ENCODE results near the gene TLR8.
"Not testable (repeated sequence)": the region's sequence is repeated elsewhere in the genome, so short reads cannot be mapped to it uniquely, and the experiment has no call there.

TLR8 gene

DNA sequence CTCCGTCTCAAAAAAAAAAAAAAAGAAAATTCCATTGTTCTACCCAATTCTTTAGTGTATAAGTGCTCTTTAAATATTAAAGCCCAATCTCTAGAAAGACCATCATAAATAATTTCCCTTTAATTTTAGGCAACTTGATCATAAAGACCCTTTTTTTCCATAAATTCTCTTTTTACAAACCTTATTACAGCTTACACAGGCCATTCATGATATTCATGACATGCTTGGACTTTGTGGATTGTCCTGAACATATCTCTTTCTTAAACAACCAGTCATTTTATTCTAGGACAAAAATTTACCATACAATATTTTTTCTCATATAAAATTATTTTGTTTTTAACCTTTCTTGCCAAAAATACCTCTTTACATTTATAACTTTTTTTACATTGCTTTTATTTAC lies 30.5 kb downstream of the TLR8 start:
- H3K4me1 ChIP-seq = no peaks in the 10 kb centered on the region
- no peak for DNase-seq
- H3K4me3 ChIP-seq = no peak overlapping the region
- H3K27ac ChIP-seq = no peak overlapping the region
- intact Hi-C loops (cut with DNase I; ENCODE audit: low total_unique reads) = no loop called here
- H3K36me3 ChIP-seq = no peaks in the 10 kb centered on the region
- H3K27me3 ChIP-seq = no peaks in the 10 kb centered on the region
- TF ChIP-seq, protein P1, sequence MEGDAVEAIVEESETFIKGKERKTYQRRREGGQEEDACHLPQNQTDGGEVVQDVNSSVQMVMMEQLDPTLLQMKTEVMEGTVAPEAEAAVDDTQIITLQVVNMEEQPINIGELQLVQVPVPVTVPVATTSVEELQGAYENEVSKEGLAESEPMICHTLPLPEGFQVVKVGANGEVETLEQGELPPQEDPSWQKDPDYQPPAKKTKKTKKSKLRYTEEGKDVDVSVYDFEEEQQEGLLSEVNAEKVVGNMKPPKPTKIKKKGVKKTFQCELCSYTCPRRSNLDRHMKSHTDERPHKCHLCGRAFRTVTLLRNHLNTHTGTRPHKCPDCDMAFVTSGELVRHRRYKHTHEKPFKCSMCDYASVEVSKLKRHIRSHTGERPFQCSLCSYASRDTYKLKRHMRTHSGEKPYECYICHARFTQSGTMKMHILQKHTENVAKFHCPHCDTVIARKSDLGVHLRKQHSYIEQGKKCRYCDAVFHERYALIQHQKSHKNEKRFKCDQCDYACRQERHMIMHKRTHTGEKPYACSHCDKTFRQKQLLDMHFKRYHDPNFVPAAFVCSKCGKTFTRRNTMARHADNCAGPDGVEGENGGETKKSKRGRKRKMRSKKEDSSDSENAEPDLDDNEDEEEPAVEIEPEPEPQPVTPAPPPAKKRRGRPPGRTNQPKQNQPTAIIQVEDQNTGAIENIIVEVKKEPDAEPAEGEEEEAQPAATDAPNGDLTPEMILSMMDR (IDR thresholded peaks at IDR 0.05) = no peak
- H3K9me3 ChIP-seq = no peaks in the 10 kb centered on the region

DNA sequence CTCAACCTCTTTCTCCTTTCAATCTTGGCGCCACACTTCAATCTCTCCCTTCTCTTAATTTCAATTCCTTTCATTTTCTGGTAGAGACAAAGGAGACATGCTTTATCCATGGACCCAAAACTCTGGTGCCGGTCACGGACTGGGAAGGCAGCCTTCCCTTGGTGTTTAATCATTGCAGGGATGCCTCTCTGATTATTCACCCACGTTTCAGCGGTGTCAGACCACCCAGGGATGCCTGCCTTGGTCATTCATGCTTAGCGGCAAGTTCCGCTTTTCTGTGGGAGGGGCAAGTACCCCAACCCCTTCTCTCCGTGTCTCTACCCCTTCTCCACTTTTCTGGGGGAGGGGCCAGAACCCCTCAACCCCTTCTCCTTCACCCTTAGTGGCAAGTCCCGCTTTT lies 34.1 kb downstream of the TLR8 start:
- H3K4me1 ChIP-seq, H3K27ac ChIP-seq, H3K4me3 ChIP-seq, H3K9me3 ChIP-seq, H3K27me3 ChIP-seq, H3K36me3 ChIP-seq, DNase-seq: not testable (repeated sequence)
- intact Hi-C loops (cut with DNase I; ENCODE audit: low total_unique reads) = loop anchor here (10.0 kb wide), 1 partner anchor 704 kb away; no protein-coding TSS in a partner anchor

DNA sequence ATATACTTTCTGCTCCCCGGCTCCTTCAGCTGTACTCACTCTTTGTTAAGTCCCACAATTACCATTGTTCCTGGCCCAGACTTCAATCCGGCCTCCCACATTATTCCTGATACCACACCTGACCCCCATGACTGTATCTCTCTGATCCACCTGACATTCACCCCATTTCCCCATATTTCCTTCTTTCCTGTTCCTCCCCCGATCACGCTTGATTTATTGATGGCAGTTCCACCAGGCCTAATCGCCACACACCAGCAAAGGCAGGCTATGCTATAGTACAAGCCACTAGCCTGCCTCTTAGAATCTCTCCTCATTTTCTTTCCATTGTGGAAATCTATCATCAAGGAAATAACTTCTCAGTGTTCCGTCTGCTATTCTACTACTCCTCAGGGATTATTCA lies 37.2 kb downstream of the TLR8 start:
- not testable (repeated sequence) for H3K4me3 ChIP-seq, H3K27me3 ChIP-seq, H3K27ac ChIP-seq, H3K9me3 ChIP-seq, H3K4me1 ChIP-seq, H3K36me3 ChIP-seq, DNase-seq
- intact Hi-C loops (cut with DNase I; ENCODE audit: low total_unique reads) = loop anchor here (10.0 kb wide), 1 partner anchor 701 kb away; no protein-coding TSS in a partner anchor

DNA sequence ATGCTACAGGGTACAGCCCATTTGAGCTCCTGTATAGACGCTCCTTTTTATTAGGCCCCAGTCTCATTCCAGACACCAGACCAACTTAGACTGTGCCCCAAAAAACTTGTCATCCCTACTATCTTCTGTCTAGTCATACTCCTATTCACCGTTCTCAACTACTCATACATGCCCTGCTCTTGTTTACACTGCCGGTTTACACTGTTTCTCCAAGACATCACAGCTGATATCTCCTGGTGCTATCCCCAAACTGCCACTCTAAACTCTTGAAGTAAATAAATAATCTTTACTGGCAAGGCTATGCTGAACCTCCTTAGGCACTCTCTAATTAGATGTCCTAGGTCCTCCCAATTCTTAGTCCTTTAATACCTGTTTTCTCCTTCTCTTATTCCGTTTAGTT lies 38.0 kb downstream of the TLR8 start:
- intact Hi-C loops (cut with DNase I; ENCODE audit: low total_unique reads) = loop anchor here (10.0 kb wide), 1 partner anchor 700 kb away; no protein-coding TSS in a partner anchor
- not testable (repeated sequence) for DNase-seq, H3K27ac ChIP-seq, H3K4me1 ChIP-seq, H3K27me3 ChIP-seq, H3K9me3 ChIP-seq, H3K36me3 ChIP-seq, H3K4me3 ChIP-seq

DNA sequence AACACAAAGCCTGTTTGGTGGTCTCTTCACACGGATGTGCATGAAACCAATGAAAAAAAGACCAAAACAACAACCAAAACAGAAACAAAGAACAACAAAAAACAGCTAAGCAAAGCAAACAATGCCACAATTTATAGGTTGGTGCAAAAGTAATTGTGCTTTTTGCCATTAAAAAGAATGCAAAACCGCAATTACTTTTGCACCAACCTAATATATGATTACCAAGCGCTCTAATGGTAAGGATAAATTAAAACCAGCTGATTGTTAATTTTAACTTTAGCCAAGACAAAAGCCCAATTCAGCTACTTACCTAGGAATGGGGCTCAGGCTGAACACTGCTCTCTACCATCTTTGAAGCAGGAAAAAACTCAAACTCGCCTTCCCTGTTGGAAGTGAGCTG lies 39.1 kb downstream of the TLR8 start:
- no peak overlapping the region for H3K27ac ChIP-seq
- no peaks in the 10 kb centered on the region for H3K27me3 ChIP-seq
- no peaks in the 10 kb centered on the region for H3K9me3 ChIP-seq
- no peak overlapping the region for H3K4me3 ChIP-seq
- peaks cover 0 to 12% (median 0%) of the 10 kb centered on the region in 4 donors for H3K4me1 ChIP-seq
- H3K36me3 ChIP-seq = no peaks in the 10 kb centered on the region
- DNase-seq = no peak
- TF ChIP-seq, protein P1 (IDR thresholded peaks at IDR 0.05) = no peak
- intact Hi-C loops (cut with DNase I; ENCODE audit: low total_unique reads) = loop anchor here (10.0 kb wide), 1 partner anchor 699 kb away; no protein-coding TSS in a partner anchor

DNA sequence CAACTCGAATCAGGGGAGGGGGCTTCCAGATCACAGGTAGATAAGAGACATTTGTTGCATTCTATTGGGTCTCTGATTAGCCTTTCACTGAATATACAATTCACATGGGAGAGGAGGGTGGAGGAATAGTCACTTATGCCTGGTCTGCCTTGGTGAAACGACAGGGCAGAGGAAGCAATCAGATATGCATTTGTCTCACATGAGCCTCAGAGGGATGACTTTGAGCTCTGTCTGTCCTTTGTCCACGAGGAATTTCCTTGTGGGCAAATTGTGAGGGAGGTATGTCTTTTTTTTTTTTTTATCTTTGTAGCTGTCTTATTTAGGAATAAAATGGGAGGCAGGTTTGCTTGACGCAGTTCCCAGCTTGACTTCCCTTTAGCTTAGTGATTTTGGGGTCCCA lies 40.0 kb downstream of the TLR8 start:
- Histone ChIP-seq H3K4me3 (no peak overlapping the region), H3K36me3 (no peaks in the 10 kb centered on the region), H3K27me3 (no peaks in the 10 kb centered on the region), H3K4me1 (peaks cover 0 to 12% (median 0%) of the 10 kb centered on the region in 4 donors), H3K9me3 (no peaks in the 10 kb centered on the region), H3K27ac (no peak overlapping the region)
- TF ChIP-seq, protein P1 (IDR thresholded peaks at IDR 0.05) = no peak
- no peak for DNase-seq
- intact Hi-C loops (cut with DNase I; ENCODE audit: low total_unique reads) = loop anchor here (10.0 kb wide), 1 partner anchor 698 kb away; no protein-coding TSS in a partner anchor

DNA sequence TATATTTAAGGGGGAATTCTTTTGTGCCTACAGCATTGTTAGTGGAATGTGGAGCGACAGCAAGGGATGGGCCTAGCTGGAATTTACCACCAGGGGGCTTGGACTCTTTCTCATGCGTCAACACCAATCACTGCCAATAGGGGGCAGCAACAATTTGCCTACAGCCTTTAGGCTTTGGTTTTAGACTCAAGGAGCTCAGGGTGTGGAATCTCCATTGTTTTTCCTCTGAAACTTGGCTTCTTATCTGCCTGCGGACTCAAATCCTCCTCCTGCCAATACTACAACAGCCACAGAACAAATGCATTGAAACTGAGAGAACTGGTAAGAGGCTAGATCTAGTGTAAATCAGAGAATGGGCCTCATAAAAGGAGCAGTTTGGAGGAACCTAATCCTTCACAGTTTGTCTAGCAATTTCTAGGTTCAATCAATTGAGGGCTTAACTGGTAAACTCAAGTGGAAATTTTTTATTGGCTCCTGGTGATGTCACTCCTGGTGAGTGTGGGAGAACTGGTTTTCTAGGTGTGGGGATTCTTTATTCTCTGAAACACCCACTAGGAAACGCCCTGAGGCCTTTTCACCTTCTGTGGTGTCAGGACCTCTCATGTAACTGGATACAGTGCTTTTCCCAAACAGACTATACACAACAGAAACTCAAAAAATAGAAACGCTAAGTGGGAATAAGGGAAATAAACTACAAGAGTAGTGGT lies 40.6 kb downstream of the TLR8 start:
- no peak overlapping the region for H3K4me3 ChIP-seq
- no peaks in the 10 kb centered on the region for H3K27me3 ChIP-seq
- H3K4me1 ChIP-seq = peaks cover 0 to 12% (median 0%) of the 10 kb centered on the region in 4 donors
- peak overlapping the region in 1 of 2 donors; percentile 39 for H3K27ac ChIP-seq
- TF ChIP-seq, protein P1 (IDR thresholded peaks at IDR 0.05) = peak; percentile 62 to 74
- no peaks in the 10 kb centered on the region for H3K36me3 ChIP-seq
- intact Hi-C loops (cut with DNase I; ENCODE audit: low total_unique reads) = loop anchor here (10.0 kb wide), 1 partner anchor 698 kb away; no protein-coding TSS in a partner anchor
- DNase-seq = peak; percentile 54 to 76
- no peaks in the 10 kb centered on the region for H3K9me3 ChIP-seq
